H9 (cell line): Measurements from ENCODE around the gene KSR1. TPM values are rescaled to one million over a fixed set of nuclear protein-coding genes. Genes with fewer than 3 reads are reported as not detected.

Source experiments
- DNase-seq: peaks from one replicate; pipeline ENCODE4 v3.0.0-alpha.2; 2017
- H2AFZ ChIP-seq: one replicate; pipeline ENCODE4 v1.6.1; 2013; ENCODE audit warnings: mild to moderate bottlenecking, low read length, control low read depth, moderate library complexity
- H2AK5ac ChIP-seq: 2 replicates; pipeline ENCODE4 v1.6.1; 2013; ENCODE audit warnings: low read length, control low read depth, mixed read lengths; ENCODE audit not compliant: insufficient read length
- H2BK120ac ChIP-seq: one replicate; pipeline ENCODE4 v1.6.1; 2013; ENCODE audit warnings: low read depth, mild to moderate bottlenecking, low read length, control low read depth, inconsistent platforms; ENCODE audit not compliant: poor library complexity, severe bottlenecking
- H2BK12ac ChIP-seq: 2 replicates; pipeline ENCODE4 v1.6.1; 2013; ENCODE audit warnings: low read length, control low read depth, mixed read lengths, low read depth; ENCODE audit not compliant: insufficient read length
- H2BK15ac ChIP-seq: 2 replicates; pipeline ENCODE4 v1.6.1; 2013; ENCODE audit warnings: low read depth, low read length, control low read depth
- H2BK20ac ChIP-seq: one replicate; pipeline ENCODE4 v1.6.1; 2013; ENCODE audit warnings: low read depth, mild to moderate bottlenecking, low read length, control low read depth, inconsistent platforms; ENCODE audit not compliant: poor library complexity, severe bottlenecking
- H2BK5ac ChIP-seq: 2 replicates; pipeline ENCODE4 v1.6.1; 2013; ENCODE audit warnings: low read length, control low read depth, mixed read lengths; ENCODE audit not compliant: insufficient read length
- H3K14ac ChIP-seq: 2 replicates; pipeline ENCODE4 v1.6.1; 2013; ENCODE audit warnings: low read length, control low read depth; ENCODE audit not compliant: insufficient read depth
- H3K18ac ChIP-seq: 2 replicates; pipeline ENCODE4 v1.6.1; 2013; ENCODE audit warnings: low read depth, mild to moderate bottlenecking, mixed read lengths, low read length, control low read depth; ENCODE audit not compliant: insufficient read length
- H3K23ac ChIP-seq: 2 replicates; pipeline ENCODE4 v1.6.1; 2013; ENCODE audit warnings: low read length, control low read depth, mixed read lengths, low read depth; ENCODE audit not compliant: insufficient read length
- H3K23me2 ChIP-seq: 2 replicates; pipeline ENCODE4 v1.6.1; 2013; ENCODE audit warnings: low read depth, mild to moderate bottlenecking, mixed read lengths, low read length, control low read depth; ENCODE audit not compliant: insufficient read length, poor library complexity, severe bottlenecking
- H3K27ac ChIP-seq: 2 replicates; pipeline ENCODE4 v1.5.1; 2013; ENCODE audit warnings: low read length, control low read depth, mixed read lengths, low read depth; ENCODE audit not compliant: insufficient read length
- H3K27me3 ChIP-seq: 2 replicates; pipeline ENCODE4 v1.6.1; 2013; ENCODE audit warnings: low read length, control low read depth, inconsistent platforms; ENCODE audit not compliant: insufficient read depth
- H3K4ac ChIP-seq: 2 replicates; pipeline ENCODE4 v1.6.1; 2013; ENCODE audit warnings: low read depth, mild to moderate bottlenecking, control low read depth, inconsistent platforms, low read length, moderate library complexity
- H3K4me1 ChIP-seq: 2 replicates; pipeline ENCODE4 v1.6.1; 2013; ENCODE audit warnings: low read length, control low read depth, inconsistent platforms; ENCODE audit not compliant: insufficient read depth
- H3K4me2 ChIP-seq: 2 replicates; pipeline ENCODE4 v1.6.1; 2013; ENCODE audit warnings: low read length, control low read depth, mixed read lengths; ENCODE audit not compliant: insufficient read length, insufficient read depth
- H3K56ac ChIP-seq: 2 replicates; pipeline ENCODE4 v1.6.1; 2013; ENCODE audit warnings: low read depth, mild to moderate bottlenecking, mixed read lengths, low read length, control low read depth; ENCODE audit not compliant: insufficient read length
- H3K79me1 ChIP-seq: 2 replicates; pipeline ENCODE4 v1.6.1; 2013; ENCODE audit warnings: low read depth, mild to moderate bottlenecking, moderate library complexity, low read length, control low read depth, inconsistent platforms; ENCODE audit not compliant: insufficient read depth, poor library complexity, severe bottlenecking
- H3K79me2 ChIP-seq: 2 replicates; pipeline ENCODE4 v1.6.1; 2013; ENCODE audit warnings: low read length, control low read depth, inconsistent platforms; ENCODE audit not compliant: insufficient read depth
- H3K9ac ChIP-seq: 2 replicates; pipeline ENCODE4 v1.6.1; 2013; ENCODE audit warnings: low read length, control low read depth, mixed read lengths; ENCODE audit not compliant: insufficient read length; ENCODE audit errors: extremely low read depth
- H3K9me3 ChIP-seq: one replicate; pipeline ENCODE4 v1.6.1; 2013; ENCODE audit warnings: low read depth, low read length, inconsistent platforms; ENCODE audit not compliant: control insufficient read depth
- H3T11ph ChIP-seq: one replicate; pipeline ENCODE4 v1.6.1; 2013; ENCODE audit warnings: mild to moderate bottlenecking, low read length, control low read depth, inconsistent platforms
- H4K20me1 ChIP-seq: one replicate; pipeline ENCODE4 v1.6.1; 2013; ENCODE audit not compliant: control insufficient read depth, insufficient read length, insufficient read depth
- H4K5ac ChIP-seq: 2 replicates; pipeline ENCODE4 v1.6.1; 2013; ENCODE audit warnings: low read depth, mild to moderate bottlenecking, mixed read lengths, low read length, control low read depth; ENCODE audit not compliant: insufficient read length
- H4K8ac ChIP-seq: replicated peaks from 2 replicates; pipeline ENCODE4 v1.6.1; 2013; ENCODE audit warnings: low read length, control low read depth, mixed read lengths, low read depth; ENCODE audit not compliant: insufficient read length
- H4K91ac ChIP-seq: 2 replicates; pipeline ENCODE4 v1.6.1; 2013; ENCODE audit warnings: low read depth, mild to moderate bottlenecking, moderate library complexity, mixed read lengths, low read length, control low read depth; ENCODE audit not compliant: insufficient read length
- H3K27ac Mint-ChIP-seq, 3 experiments: 2 replicates in 2 of 3; 3 replicates in 1 of 3; pipeline ENCODE4 v1.8.0; 2020 to 2021; ENCODE audit warnings: mixed read lengths in 3 of 3, mild to moderate bottlenecking in 1 of 3, moderate library complexity in 1 of 3
- H3K27me3 Mint-ChIP-seq: 2 replicates; pipeline ENCODE4 v1.8.0; 2021; ENCODE audit warnings: low read depth, mild to moderate bottlenecking, moderate library complexity, mixed read lengths
- H3K36me3 Mint-ChIP-seq, 3 experiments: 2 replicates in 2 of 3; 3 replicates in 1 of 3; pipeline ENCODE4 v1.8.0; 2020 to 2021; ENCODE audit warnings: low read depth in 3 of 3, mixed read lengths in 3 of 3; ENCODE audit not compliant: insufficient read depth in 1 of 3
- H3K4me1 Mint-ChIP-seq, 2 experiments: 2 replicates each; pipeline ENCODE4 v1.8.0; 2020; ENCODE audit warnings: mixed read lengths in 2 of 2
- H3K4me3 Mint-ChIP-seq, 2 experiments: 2 replicates in 1 of 2; 3 replicates in 1 of 2; pipeline ENCODE4 v1.8.0; 2020 to 2021; ENCODE audit warnings: mild to moderate bottlenecking in 2 of 2, mixed read lengths in 2 of 2, moderate library complexity in 1 of 2
- H3K9me3 Mint-ChIP-seq, 2 experiments: 2 replicates in 1 of 2; 3 replicates in 1 of 2; pipeline ENCODE4 v1.8.0; 2020; ENCODE audit warnings: mild to moderate bottlenecking in 2 of 2, mixed read lengths in 2 of 2, moderate library complexity in 1 of 2
- CTCF ChIP-seq: fragments of 200-600 bp; sonication (generic); conservative IDR thresholded peaks from 3 replicates; pipeline ENCODE4 v1.8.0; 2021; ENCODE audit warnings: antibody characterized with exemption, mild to moderate bottlenecking
- WGBS: extraction: QIAGEN DNeasy Blood & Tissue Kit; methylation state at CpG from one replicate; pipeline ENCODE4 v1.1.7; 2013; ENCODE audit warnings: missing lambda C conversion rate, low lambda C conversion rate, mixed read lengths; ENCODE audit not compliant: insufficient read length; ENCODE audit errors: extremely low coverage; 5-methylcytosine and 5-hydroxymethylcytosine counted together
- total RNA-seq: library from RNA; stranded (reverse); gene quantifications from 2 replicates; pipeline ENCODE4 v1.2.1, GENCODE V29; 2021

KSR1 gene
- total RNA-seq, 1 experiment from 2014 or later: 44.9 TPM

- Histone ChIP-seq H2AK5ac (no peak overlapping the region), H3K9me3 (no peaks in the 10 kb centered on the region), H2AFZ (no peak overlapping the region), H2BK15ac (no peak overlapping the region), H3K27ac (no peak overlapping the region), H3K4me1 (no peaks in the 10 kb centered on the region), H2BK120ac (no peak overlapping the region), H4K8ac (no peak overlapping the region), H3K56ac (no peak overlapping the region), H4K5ac (no peak overlapping the region), H3K23ac (no peak overlapping the region), H2BK12ac (no peak overlapping the region), H3K4ac (no peak overlapping the region), H3K4me2 (no peak overlapping the region), H3K14ac (no peak overlapping the region), H3K79me1 (no peaks in the 10 kb centered on the region), H3K9ac (no peak overlapping the region), H4K20me1 (no peaks in the 10 kb centered on the region), H3K18ac (no peak overlapping the region), H3K79me2 (no peaks in the 10 kb centered on the region), H3T11ph (no peak overlapping the region), H2BK5ac (no peak overlapping the region), H3K27me3 (no peaks in the 10 kb centered on the region), H4K91ac (no peak overlapping the region), H3K23me2 (no peaks in the 10 kb centered on the region), H2BK20ac (no peak overlapping the region)
- peak overlapping the region in 2 of 3 experiments; percentile 16 to 28; a peak in 1 of 7 replicates for H3K27ac Mint-ChIP-seq
- H3K4me1 Mint-ChIP-seq: peaks cover 6 to 12% of the 10 kb centered on the region in 2 experiments
- H3K9me3 Mint-ChIP-seq: no peaks in the 10 kb centered on the region
- H3K4me3 Mint-ChIP-seq: no peak overlapping the region
- H3K27me3 Mint-ChIP-seq: no peaks in the 10 kb centered on the region; the same call in 1 of the 2 replicates
- no peak for TF ChIP-seq CTCF
- no CpG with 5 or more reads among the region's 5 CpGs for WGBS
- DNase-seq: no peak
- peaks cover 4 to 15% (median 13%) of the 10 kb centered on the region in 3 experiments for H3K36me3 Mint-ChIP-seq
Observed at GRCh38 chr17:27585792-27586191, 129.5 kb downstream of the KSR1 start.
